Hepatocyte (in vitro differentiated cells): Measurements from ENCODE around the gene ZDHHC9. TPM values are rescaled to one million over a fixed set of nuclear protein-coding genes. Genes with fewer than 3 reads are reported as not detected.

Experiments
- DNase-seq: peaks from one replicate; pipeline ENCODE4 v3.0.0-alpha.2; 2016; ENCODE audit warnings: low spot score
- H2AFZ ChIP-seq: fragments of 200-600 bp; sonication (generic); 2 replicates; pipeline ENCODE4 v1.6.0; 2016; ENCODE audit warnings: antibody characterized with exemption, mild to moderate bottlenecking
- H3K27ac ChIP-seq: fragments of 200-600 bp; sonication (generic); 2 replicates; pipeline ENCODE4 v1.5.1; 2016; ENCODE audit warnings: mild to moderate bottlenecking
- H3K27me3 ChIP-seq: fragments of 200-600 bp; sonication (generic); 2 replicates; pipeline ENCODE4 v1.6.1; 2016
- H3K36me3 ChIP-seq: fragments of 200-600 bp; sonication (generic); replicated peaks from 2 replicates; pipeline ENCODE4 v1.5.1; 2016; ENCODE audit warnings: low read depth; ENCODE audit not compliant: insufficient read depth
- H3K4me1 ChIP-seq: fragments of 200-600 bp; sonication (generic); 2 replicates; pipeline ENCODE4 v1.5.1; 2016; ENCODE audit warnings: mild to moderate bottlenecking, moderate library complexity; ENCODE audit not compliant: insufficient read depth
- H3K4me2 ChIP-seq: fragments of 200-600 bp; sonication (generic); 2 replicates; pipeline ENCODE4 v1.6.0; 2016
- H3K4me3 ChIP-seq: fragments of 200-600 bp; sonication (generic); 2 replicates; pipeline ENCODE4 v1.5.1; 2016; ENCODE audit warnings: mild to moderate bottlenecking
- H3K79me2 ChIP-seq: fragments of 200-600 bp; sonication (generic); 2 replicates; pipeline ENCODE4 v1.6.0; 2017; ENCODE audit warnings: mild to moderate bottlenecking
- H3K9me2 ChIP-seq: fragments of 200-600 bp; sonication (generic); replicated peaks from 2 replicates; pipeline ENCODE4 v1.6.0; 2017; ENCODE audit warnings: mild to moderate bottlenecking; ENCODE audit not compliant: insufficient read depth
- H3K9me3 ChIP-seq: fragments of 200-600 bp; sonication (generic); 2 replicates; pipeline ENCODE4 v1.5.1; 2016; ENCODE audit warnings: low read depth, mild to moderate bottlenecking
- H4K20me1 ChIP-seq: fragments of 200-600 bp; sonication (generic); 2 replicates; pipeline ENCODE4 v1.6.0; 2016; ENCODE audit warnings: mild to moderate bottlenecking; ENCODE audit not compliant: insufficient read depth, poor library complexity, severe bottlenecking
- EZH2 ChIP-seq: fragments of 200-600 bp; sonication (generic); IDR thresholded peaks from 2 replicates; pipeline ENCODE4 v1.6.1; 2016; ENCODE audit warnings: antibody characterized with exemption, mild to moderate bottlenecking, borderline replicate concordance
- EZH2phosphoT487 ChIP-seq: fragments of 200-600 bp; sonication (generic); IDR thresholded peaks from one replicate; pipeline ENCODE4 v1.6.1; 2018; ENCODE audit warnings: antibody characterized with exemption, mild to moderate bottlenecking, low read depth, moderate library complexity; ENCODE audit not compliant: unreplicated experiment, severe bottlenecking
- WGBS: methylation state at CpG from one replicate; pipeline ENCODE4 v1.1.6; 2016; ENCODE audit warnings: low lambda C conversion rate; ENCODE audit errors: missing lambda C conversion rate; 5-methylcytosine and 5-hydroxymethylcytosine counted together
- polyA plus RNA-seq: library from polyadenylated mRNA; unstranded; fragments of >200 nt; fragmentation: Nextera tagmentation; extraction: Ambion mirVana; gene quantifications from 2 replicates; pipeline ENCODE4 v1.2.1, GENCODE V29; 2016
- total RNA-seq: library from RNA; depleted of rRNA; stranded (reverse); fragments of >200 nt; gene quantifications from 2 replicates; pipeline ENCODE4 v1.2.3, GENCODE V29; 2014
- TF ChIP-seq, protein P1 (sequence below): fragments of 200-600 bp; sonication (generic); IDR thresholded peaks from 2 replicates; pipeline ENCODE4 v1.5.1; 2016; ENCODE audit warnings: antibody characterized with exemption, mild to moderate bottlenecking; ENCODE audit not compliant: poor library complexity

Gene ZDHHC9
- total and polyA plus RNA-seq, 2 experiments from 2014 or later, result 48.6 TPM

DNA sequence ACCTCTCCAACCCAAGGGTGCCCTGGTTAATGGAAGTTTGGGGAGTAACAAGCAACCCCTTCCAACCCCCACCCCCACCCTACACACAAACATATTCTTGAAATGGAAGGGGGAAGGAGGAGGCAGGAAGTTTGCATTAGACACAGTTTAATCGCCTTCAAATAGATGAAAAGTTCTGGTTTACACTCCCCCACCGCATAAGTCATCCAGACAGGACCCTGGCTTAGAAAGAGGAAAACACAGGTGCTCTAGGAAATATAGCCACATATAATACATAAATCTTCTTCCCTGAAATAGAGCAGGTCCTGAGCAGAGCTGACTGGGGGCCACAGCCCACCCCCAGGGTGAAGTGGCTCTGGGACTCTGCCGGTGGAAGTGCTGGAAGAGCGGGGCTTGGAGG, 38.9 kb downstream of the ZDHHC9 start:
- H2AFZ ChIP-seq, result no peak overlapping the region
- TF ChIP-seq EZH2phosphoT487, result no peak
- TF ChIP-seq EZH2, result no peak
- TF ChIP-seq, protein P1, sequence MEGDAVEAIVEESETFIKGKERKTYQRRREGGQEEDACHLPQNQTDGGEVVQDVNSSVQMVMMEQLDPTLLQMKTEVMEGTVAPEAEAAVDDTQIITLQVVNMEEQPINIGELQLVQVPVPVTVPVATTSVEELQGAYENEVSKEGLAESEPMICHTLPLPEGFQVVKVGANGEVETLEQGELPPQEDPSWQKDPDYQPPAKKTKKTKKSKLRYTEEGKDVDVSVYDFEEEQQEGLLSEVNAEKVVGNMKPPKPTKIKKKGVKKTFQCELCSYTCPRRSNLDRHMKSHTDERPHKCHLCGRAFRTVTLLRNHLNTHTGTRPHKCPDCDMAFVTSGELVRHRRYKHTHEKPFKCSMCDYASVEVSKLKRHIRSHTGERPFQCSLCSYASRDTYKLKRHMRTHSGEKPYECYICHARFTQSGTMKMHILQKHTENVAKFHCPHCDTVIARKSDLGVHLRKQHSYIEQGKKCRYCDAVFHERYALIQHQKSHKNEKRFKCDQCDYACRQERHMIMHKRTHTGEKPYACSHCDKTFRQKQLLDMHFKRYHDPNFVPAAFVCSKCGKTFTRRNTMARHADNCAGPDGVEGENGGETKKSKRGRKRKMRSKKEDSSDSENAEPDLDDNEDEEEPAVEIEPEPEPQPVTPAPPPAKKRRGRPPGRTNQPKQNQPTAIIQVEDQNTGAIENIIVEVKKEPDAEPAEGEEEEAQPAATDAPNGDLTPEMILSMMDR, result no peak
- no peaks in the 10 kb centered on the region for H3K9me3 ChIP-seq
- H3K27me3 ChIP-seq, result no peaks in the 10 kb centered on the region
- H3K27ac ChIP-seq, result no peak overlapping the region
- H4K20me1 ChIP-seq, result no peaks in the 10 kb centered on the region
- no peaks in the 10 kb centered on the region for H3K9me2 ChIP-seq
- 90% methylated on average over 4 of the region's 4 CpGs for WGBS
- no peak overlapping the region for H3K4me2 ChIP-seq
- DNase-seq, result no peak
- no peak overlapping the region for H3K4me3 ChIP-seq
- no peaks in the 10 kb centered on the region for H3K4me1 ChIP-seq
- no peaks in the 10 kb centered on the region for H3K36me3 ChIP-seq
- no peaks in the 10 kb centered on the region for H3K79me2 ChIP-seq

DNA sequence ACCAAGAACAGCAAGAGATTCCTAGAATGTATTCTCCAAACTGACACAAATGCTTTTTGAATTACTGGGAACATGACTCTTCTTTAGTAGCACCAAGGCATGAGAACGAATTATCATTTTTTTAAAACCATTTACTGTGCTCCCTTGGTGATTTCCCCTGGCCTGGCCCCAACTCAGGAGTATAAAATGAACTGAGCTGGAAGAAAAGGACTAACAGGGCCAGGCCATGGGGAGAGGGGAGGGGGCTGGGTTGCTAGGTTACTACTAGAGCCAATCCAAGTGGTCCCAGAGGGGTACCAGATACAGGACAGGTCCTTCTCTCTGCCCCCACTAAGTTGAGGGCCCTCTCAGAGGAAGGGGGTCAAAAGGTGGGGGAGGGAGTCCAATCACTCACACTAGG, 40.8 kb downstream of the ZDHHC9 start:
- Histone ChIP-seq H3K9me2 (no peaks in the 10 kb centered on the region), H3K27ac (no peak overlapping the region), H4K20me1 (no peaks in the 10 kb centered on the region), H3K27me3 (no peaks in the 10 kb centered on the region), H3K4me3 (no peak overlapping the region), H3K9me3 (no peaks in the 10 kb centered on the region), H3K4me1 (no peaks in the 10 kb centered on the region), H3K4me2 (no peak overlapping the region), H3K36me3 (no peaks in the 10 kb centered on the region), H2AFZ (no peak overlapping the region), H3K79me2 (no peaks in the 10 kb centered on the region)
- WGBS, result 33% methylated on average over 1 of the region's 1 CpG
- TF ChIP-seq EZH2phosphoT487 (no peak), EZH2 (no peak)
- TF ChIP-seq, protein P1, result no peak
- no peak for DNase-seq

DNA sequence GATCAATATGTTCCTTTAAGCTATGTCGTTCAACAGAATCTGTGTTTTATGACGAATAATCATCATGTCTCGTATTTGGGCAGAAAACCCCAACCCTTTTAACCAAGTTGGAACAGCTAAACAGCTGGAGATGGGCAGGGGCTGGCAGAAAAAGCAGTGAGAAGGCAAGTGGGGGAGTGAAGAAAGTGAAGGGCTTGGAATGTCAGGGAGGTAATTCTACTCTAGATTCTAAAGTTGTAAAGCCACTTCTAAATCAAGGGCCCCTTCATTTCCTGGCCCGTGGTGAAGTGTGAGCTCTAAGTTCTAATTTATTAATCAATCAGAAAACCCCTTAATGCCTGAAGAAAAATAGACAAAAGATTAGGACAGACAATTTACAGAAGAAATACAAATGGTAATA, 43.5 kb downstream of the ZDHHC9 start:
- Histone ChIP-seq H3K4me2 (no peak overlapping the region), H3K4me1 (no peaks in the 10 kb centered on the region), H3K79me2 (no peaks in the 10 kb centered on the region), H2AFZ (no peak overlapping the region), H3K4me3 (no peak overlapping the region), H4K20me1 (no peaks in the 10 kb centered on the region), H3K9me3 (no peaks in the 10 kb centered on the region), H3K27me3 (no peaks in the 10 kb centered on the region), H3K27ac (no peak overlapping the region), H3K9me2 (no peaks in the 10 kb centered on the region), H3K36me3 (no peaks in the 10 kb centered on the region)
- no peak for DNase-seq
- WGBS, result 70% methylated on average over 4 of the region's 4 CpGs
- TF ChIP-seq EZH2phosphoT487 (no peak), EZH2 (no peak)
- TF ChIP-seq, protein P1, result no peak

DNA sequence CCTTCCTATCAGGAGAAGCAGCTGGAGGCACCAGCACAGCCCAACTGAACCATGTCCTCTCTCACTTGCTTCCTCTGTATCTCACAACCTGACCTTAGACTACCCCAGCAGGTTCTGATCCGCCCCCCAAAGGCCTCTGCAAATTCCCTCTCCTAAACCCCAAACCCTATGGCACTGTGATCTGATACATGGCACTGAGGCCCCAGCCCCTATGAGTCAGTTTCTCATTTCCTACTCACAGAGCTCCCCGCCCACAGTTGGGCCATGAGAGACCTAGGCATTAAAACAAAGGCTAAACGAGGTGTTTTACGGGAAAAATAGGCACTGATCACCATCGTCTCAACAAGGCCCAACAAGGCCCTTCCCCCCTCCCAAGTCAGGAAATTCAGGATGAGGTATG, 44.8 kb downstream of the ZDHHC9 start:
- Histone ChIP-seq H3K36me3 (no peaks in the 10 kb centered on the region), H3K9me2 (no peaks in the 10 kb centered on the region), H3K4me2 (no peak overlapping the region), H2AFZ (no peak overlapping the region), H3K27ac (no peak overlapping the region), H3K79me2 (no peaks in the 10 kb centered on the region), H4K20me1 (no peaks in the 10 kb centered on the region), H3K27me3 (no peaks in the 10 kb centered on the region), H3K9me3 (no peaks in the 10 kb centered on the region), H3K4me1 (no peaks in the 10 kb centered on the region), H3K4me3 (no peak overlapping the region)
- TF ChIP-seq, protein P1, result no peak
- TF ChIP-seq EZH2 (no peak), EZH2phosphoT487 (no peak)
- 72% methylated on average over 5 of the region's 5 CpGs for WGBS
- DNase-seq, result no peak
